Parathyroid adenoma (tissue), 2 donors: Measurements from ENCODE around the gene POMP.

Experiments used
- H2AFZ ChIP-seq: fragments of 300-600 bp; sonication (generic); one replicate; pipeline ENCODE4 v1.7.0; 2017; ENCODE audit warnings: antibody characterized with exemption, mild to moderate bottlenecking
- H3K27ac ChIP-seq: fragments of 300-600 bp; sonication (generic); one replicate; pipeline ENCODE4 v1.7.0; 2017
- H3K27me3 ChIP-seq: fragments of 300-600 bp; sonication (generic); one replicate; pipeline ENCODE4 v1.7.0; 2017; ENCODE audit warnings: low read length; ENCODE audit not compliant: control insufficient read depth, insufficient read depth
- H3K36me3 ChIP-seq: fragments of 300-600 bp; sonication (generic); one replicate; pipeline ENCODE4 v1.7.0; 2017; ENCODE audit warnings: low read length; ENCODE audit not compliant: control insufficient read depth, insufficient read depth
- H3K4me1 ChIP-seq: fragments of 300-600 bp; sonication (generic); one replicate; pipeline ENCODE4 v1.7.0; 2017; ENCODE audit warnings: control low read depth
- H3K4me2 ChIP-seq: fragments of 300-600 bp; sonication (generic); one replicate; pipeline ENCODE4 v1.7.0; 2017; ENCODE audit warnings: low read length
- H3K4me3 ChIP-seq: fragments of 300-600 bp; sonication (generic); one replicate; pipeline ENCODE4 v1.7.0; 2017; ENCODE audit warnings: low read depth, low read length
- H3K79me2 ChIP-seq: fragments of 300-600 bp; sonication (generic); one replicate; pipeline ENCODE4 v1.7.0; 2017; ENCODE audit warnings: control low read depth
- H3K9ac ChIP-seq: fragments of 300-600 bp; sonication (generic); one replicate; pipeline ENCODE4 v1.7.0; 2017; ENCODE audit warnings: mild to moderate bottlenecking
- H3K9me3 ChIP-seq: fragments of 300-600 bp; sonication (generic); one replicate; pipeline ENCODE4 v1.7.0; 2017; ENCODE audit warnings: low read length; ENCODE audit not compliant: control insufficient read depth
- TF ChIP-seq, protein P1 (sequence below): fragments of 300-600 bp; sonication (generic); IDR thresholded peaks from one replicate; pipeline ENCODE4 v1.7.0; 2017; ENCODE audit warnings: antibody characterized with exemption, mild to moderate bottlenecking
- donor health status: primary hyperparathyroidism.

The POMP gene

DNA sequence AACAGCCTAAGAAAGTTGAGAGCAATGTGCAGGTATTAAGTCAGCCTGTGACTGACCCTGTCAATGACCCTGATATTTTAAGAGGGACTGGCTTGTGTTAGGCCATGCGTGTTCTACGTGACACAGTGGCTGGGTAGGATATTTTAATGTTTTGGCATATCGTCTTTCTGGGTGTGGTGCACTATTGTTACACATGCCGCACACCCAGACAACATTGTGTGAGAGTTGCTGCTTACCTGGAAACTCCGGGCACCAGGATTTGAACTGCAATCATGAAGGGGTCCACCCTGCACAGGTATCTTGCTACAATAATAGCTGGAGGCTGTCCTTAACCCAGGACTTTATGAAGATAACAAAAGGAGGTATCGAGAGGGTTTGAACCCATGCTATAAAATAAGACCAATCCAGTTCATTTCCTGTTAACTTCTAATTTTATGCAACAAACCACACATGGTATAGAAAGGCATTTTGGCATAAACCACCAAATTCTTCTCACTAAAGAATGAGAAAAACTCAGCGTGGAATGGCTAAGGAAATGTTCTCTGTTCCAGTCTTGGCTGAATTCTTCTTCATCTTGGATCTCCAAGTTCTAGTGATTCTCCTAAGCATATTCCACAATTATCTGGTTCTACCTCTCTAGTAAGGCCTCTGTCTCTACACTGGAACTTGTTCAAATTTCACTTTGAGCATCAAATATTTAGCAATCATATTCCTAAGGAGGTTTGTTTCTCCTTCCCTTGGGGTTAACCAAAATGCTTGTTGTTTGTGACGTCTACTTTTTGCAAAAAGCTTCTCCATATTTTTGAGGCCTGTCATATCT lies 38.7 kb upstream of the POMP start:
- Histone ChIP-seq H3K9me3 (no peaks in the 10 kb centered on the region), H3K79me2 (no peaks in the 10 kb centered on the region), H2AFZ (no peak overlapping the region), H3K36me3 (no peaks in the 10 kb centered on the region), H3K27me3 (no peaks in the 10 kb centered on the region), H3K27ac (no peak overlapping the region), H3K9ac (no peak overlapping the region), H3K4me2 (no peak overlapping the region), H3K4me1 (no peaks in the 10 kb centered on the region), H3K4me3 (no peak overlapping the region)
- TF ChIP-seq, protein P1, sequence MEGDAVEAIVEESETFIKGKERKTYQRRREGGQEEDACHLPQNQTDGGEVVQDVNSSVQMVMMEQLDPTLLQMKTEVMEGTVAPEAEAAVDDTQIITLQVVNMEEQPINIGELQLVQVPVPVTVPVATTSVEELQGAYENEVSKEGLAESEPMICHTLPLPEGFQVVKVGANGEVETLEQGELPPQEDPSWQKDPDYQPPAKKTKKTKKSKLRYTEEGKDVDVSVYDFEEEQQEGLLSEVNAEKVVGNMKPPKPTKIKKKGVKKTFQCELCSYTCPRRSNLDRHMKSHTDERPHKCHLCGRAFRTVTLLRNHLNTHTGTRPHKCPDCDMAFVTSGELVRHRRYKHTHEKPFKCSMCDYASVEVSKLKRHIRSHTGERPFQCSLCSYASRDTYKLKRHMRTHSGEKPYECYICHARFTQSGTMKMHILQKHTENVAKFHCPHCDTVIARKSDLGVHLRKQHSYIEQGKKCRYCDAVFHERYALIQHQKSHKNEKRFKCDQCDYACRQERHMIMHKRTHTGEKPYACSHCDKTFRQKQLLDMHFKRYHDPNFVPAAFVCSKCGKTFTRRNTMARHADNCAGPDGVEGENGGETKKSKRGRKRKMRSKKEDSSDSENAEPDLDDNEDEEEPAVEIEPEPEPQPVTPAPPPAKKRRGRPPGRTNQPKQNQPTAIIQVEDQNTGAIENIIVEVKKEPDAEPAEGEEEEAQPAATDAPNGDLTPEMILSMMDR, result no peak

DNA sequence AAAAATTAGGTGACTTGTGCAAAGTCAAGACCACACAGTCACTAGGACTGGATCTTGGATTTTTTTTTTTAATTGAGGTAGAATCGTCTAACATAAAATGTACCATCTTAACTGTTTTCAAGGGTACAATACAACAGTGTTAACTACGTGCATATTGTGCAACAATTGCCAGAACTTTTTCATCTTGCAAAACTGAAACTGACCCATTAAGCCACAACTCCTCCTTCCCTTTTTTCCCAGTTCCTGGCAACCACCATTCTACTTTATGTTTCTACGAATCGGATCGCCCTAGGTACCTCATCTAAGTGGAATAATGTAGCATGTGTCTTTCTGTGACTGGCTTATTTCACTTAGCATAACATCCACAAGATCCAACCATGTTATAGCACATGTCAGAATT lies 37.5 kb upstream of the POMP start:
- Histone ChIP-seq H2AFZ (no peak overlapping the region), H3K36me3 (no peaks in the 10 kb centered on the region), H3K79me2 (no peaks in the 10 kb centered on the region), H3K27ac (no peak overlapping the region), H3K4me1 (no peaks in the 10 kb centered on the region), H3K4me2 (no peak overlapping the region), H3K9ac (no peak overlapping the region), H3K9me3 (no peaks in the 10 kb centered on the region), H3K27me3 (no peaks in the 10 kb centered on the region), H3K4me3 (no peak overlapping the region)
- TF ChIP-seq, protein P1, result no peak

DNA sequence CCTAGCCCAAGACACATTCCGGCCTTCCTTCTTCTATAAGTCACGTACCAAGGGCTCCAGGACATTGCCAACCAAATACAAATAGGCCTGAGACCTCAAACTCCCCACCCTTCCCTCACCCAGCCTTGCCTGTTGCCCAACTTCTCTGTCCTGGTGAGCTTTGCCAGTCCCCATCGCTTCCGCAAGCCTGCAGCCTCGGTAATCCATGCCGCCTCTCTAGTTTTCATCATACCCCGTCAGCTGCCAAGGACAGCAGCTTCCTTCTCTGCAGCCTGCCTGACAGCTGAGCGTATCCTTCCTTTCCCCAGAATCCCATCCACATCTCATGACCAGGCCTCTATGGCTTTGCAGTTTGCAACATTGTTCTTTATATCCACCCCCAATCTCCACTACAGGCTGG lies 36.6 kb upstream of the POMP start:
- TF ChIP-seq, protein P1, result no peak

DNA sequence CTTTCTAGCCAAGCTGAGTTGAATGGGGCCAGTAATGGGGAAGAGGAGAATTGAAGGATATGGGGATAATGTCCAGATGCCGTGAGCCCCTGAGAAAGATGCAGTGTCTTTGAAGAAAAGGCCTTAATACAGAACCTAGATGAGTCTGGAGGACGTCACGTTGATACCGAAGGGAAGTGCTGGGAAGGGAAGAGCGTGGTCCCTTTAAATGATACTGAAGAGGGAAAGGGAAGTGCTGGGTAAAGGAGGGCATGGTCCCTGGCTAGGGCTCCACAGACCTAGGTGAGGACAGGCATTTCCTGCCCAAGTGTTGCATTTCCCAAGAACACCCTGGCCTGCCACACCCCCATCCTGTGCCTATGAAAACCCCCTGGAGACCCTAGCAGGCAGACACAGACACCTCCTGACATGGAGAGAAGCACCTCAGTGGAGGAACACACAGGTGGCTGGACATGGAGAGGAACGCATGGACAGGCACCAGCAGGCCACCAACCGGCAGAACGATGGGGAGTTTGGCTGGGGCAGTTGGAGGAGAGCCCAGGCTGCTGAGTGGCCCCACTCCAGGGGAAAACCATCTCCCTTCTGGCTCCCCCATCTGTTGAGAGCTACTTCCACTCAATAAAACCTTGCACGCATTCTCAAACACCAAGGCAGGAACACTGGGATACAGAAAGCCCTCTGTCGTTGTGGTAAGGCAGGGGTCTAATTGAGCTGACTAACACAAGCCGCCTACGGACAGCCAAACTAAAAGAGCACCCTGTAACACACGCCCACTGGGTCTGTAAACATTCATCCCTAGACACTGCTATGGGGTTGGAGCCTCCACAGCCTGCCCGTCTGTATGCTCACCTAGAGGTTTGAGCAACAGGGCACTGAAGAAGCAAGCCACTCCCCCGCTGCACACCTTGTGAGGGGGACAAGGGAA lies 34.9 kb upstream of the POMP start:
- Histone ChIP-seq H3K36me3 (no peaks in the 10 kb centered on the region), H3K4me3 (no peak overlapping the region), H3K4me1 (no peaks in the 10 kb centered on the region), H2AFZ (no peak overlapping the region), H3K4me2 (no peak overlapping the region), H3K27me3 (no peaks in the 10 kb centered on the region), H3K9ac (no peak overlapping the region), H3K79me2 (no peaks in the 10 kb centered on the region), H3K9me3 (no peaks in the 10 kb centered on the region), H3K27ac (no peak overlapping the region)
- TF ChIP-seq, protein P1, result no peak

More for the DNA sequence above, 36.6 kb upstream of the POMP start:
- Histone ChIP-seq H3K27ac (no peak overlapping the region), H3K36me3 (no peaks in the 10 kb centered on the region), H3K79me2 (no peaks in the 10 kb centered on the region), H2AFZ (no peak overlapping the region), H3K4me3 (no peak overlapping the region), H3K9ac (no peak overlapping the region), H3K27me3 (no peaks in the 10 kb centered on the region), H3K4me1 (no peaks in the 10 kb centered on the region), H3K4me2 (no peak overlapping the region), H3K9me3 (no peaks in the 10 kb centered on the region)
